Skeletal muscle tissue (tissue), 4 donors: ENCODE data around the gene CNST. TPM values are rescaled to one million over a fixed set of nuclear protein-coding genes. Genes with fewer than 3 reads are reported as not detected.
A peak's percentile ranks its signal among the peaks of the same experiment; 100 is the strongest.

ENCODE experiments used
- H3K27ac ChIP-seq: one replicate; pipeline ENCODE4 v1.7.0; 2013; ENCODE audit warnings: mild to moderate bottlenecking, low read depth, low read length, inconsistent platforms
- H3K27me3 ChIP-seq, 3 donors: one replicate each; pipeline ENCODE4 v1.7.0; 2013; ENCODE audit warnings: low read length in 3 of 3; ENCODE audit not compliant: control insufficient read depth in 3 of 3, insufficient read depth in 3 of 3
- H3K36me3 ChIP-seq, 3 donors: one replicate each; pipeline ENCODE4 v1.7.0; 2013; ENCODE audit warnings: low read length in 3 of 3; ENCODE audit not compliant: control insufficient read depth in 3 of 3, insufficient read depth in 3 of 3
- H3K4me1 ChIP-seq, 3 donors: one replicate each; pipeline ENCODE4 v1.7.0; 2013; ENCODE audit warnings: low read length in 3 of 3, mild to moderate bottlenecking in 3 of 3; ENCODE audit not compliant: control insufficient read depth in 3 of 3, insufficient read depth in 3 of 3
- H3K4me3 ChIP-seq, 3 donors: one replicate each; pipeline ENCODE4 v1.7.0; 2013; ENCODE audit warnings: low read length in 3 of 3
- H3K9ac ChIP-seq, 3 donors: one replicate each; pipeline ENCODE4 v1.7.0; 2013; ENCODE audit warnings: low read length in 3 of 3, mild to moderate bottlenecking in 3 of 3, moderate library complexity in 2 of 3, low read depth in 1 of 3
- H3K9me3 ChIP-seq, 3 donors: one replicate each; pipeline ENCODE4 v1.7.0; 2013; ENCODE audit warnings: low read length in 3 of 3; ENCODE audit not compliant: control insufficient read depth in 3 of 3
- total RNA-seq: library from RNA; depleted of rRNA; stranded (reverse); fragments of >200 nt; gene quantifications from one replicate; pipeline ENCODE4 v1.2.3, GENCODE V29; 2014
- donor health status: Osteomylitis.

CNST gene
- total RNA-seq, 1 donor from 2014 or later = 15.1 TPM

DNA sequence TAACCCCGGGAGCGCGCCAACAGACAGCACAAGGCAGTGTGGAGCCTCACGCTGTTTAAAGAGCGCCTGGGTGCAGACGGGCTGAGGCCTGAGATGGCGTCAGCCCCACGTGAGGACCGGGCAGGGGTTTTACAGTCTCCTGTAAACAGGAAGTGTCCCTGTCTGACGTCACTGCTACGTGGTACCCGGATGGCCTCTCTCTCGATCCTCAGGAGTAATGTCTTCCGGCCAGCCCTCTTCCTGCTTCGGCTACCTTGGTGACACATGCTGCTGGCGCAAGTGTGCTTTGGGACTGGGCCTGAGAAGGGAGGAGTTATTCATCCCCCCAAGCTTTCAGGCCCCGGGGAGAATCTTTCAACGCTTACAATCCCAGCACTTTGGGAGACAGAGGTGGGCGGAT is 41.2 kb downstream of the CNST start:
- no peaks in the 10 kb centered on the region for H3K27me3 ChIP-seq

DNA sequence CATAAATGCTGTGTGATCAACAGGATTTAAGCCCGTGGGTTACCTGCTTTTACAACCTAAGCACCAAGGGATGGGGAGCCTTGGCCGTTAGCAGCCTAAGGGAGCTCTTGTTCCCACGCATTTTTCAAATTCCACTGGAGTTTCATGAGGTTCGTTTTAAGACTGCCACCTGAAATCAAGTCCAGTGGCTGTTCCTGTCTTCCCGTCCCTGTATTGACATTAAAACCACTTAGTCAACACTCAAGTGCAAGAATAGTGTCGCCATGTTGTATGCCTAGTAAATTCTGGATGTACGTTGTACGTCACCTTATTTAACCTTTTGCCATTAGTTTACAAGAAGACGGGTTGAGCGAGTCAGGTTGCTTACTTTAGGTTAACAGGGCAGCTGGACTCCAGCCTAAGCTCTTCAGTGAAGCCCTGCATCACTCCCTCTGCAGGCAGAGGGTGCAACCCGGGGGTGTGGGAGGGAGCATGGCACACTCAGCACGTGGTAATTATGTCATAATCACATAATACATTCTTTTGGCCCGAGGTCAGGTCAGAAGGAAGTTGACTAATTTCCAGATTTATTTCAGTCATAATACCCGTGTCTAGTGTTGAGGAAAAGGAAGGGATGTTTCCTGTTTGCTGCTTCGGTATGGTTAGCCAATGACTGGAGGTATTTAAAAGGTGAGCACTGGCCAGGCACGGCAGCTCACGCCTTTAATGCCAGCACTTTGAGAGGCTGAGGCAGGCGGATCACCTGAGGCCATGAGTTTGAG is 42.5 kb downstream of the CNST start:
- Histone ChIP-seq H3K9me3 (no peaks in the 10 kb centered on the region), H3K36me3 (no peaks in the 10 kb centered on the region), H3K9ac (peak overlapping the region in 1 of 3 donors; percentile 35), H3K27ac (peak overlapping the region; percentile 54), H3K4me1 (peaks cover 6 to 16% (median 14%) of the 10 kb centered on the region in 3 donors), H3K27me3 (no peaks in the 10 kb centered on the region), H3K4me3 (peak overlapping the region; percentile 12 to 54 (median 30))

More for the DNA sequence above, 41.2 kb downstream of the CNST start:
- no peaks in the 10 kb centered on the region for H3K9me3 ChIP-seq
- no peaks in the 10 kb centered on the region for H3K36me3 ChIP-seq
- no peak overlapping the region for H3K9ac ChIP-seq
- no peak overlapping the region for H3K4me3 ChIP-seq
- peaks cover 6 to 16% (median 14%) of the 10 kb centered on the region in 3 donors for H3K4me1 ChIP-seq
- H3K27ac ChIP-seq = no peak overlapping the region

DNA sequence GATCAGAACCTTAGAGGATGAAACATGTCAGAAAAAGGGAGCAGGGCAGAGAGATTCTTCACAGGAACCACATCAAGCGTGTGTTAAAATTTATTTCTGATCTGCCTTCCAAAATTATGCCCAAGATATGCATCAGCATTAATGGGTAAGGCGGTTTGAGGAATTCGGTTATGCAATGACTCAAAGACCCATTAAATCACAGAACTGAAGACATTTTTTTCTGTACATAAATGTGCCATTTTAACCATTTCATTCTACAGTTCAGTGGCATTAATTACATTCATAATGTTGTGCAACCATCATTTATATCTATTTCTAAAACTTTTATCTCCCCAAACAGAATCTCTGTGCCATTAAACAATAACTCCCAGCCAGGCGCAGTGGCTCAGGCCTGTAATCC is 43.4 kb downstream of the CNST start:
- no peaks in the 10 kb centered on the region for H3K27me3 ChIP-seq
- H3K4me3 ChIP-seq = no peak overlapping the region
- peaks cover 6 to 16% (median 14%) of the 10 kb centered on the region in 3 donors for H3K4me1 ChIP-seq
- H3K27ac ChIP-seq = no peak overlapping the region
- H3K9ac ChIP-seq = no peak overlapping the region
- H3K9me3 ChIP-seq = no peaks in the 10 kb centered on the region
- H3K36me3 ChIP-seq = no peaks in the 10 kb centered on the region

DNA sequence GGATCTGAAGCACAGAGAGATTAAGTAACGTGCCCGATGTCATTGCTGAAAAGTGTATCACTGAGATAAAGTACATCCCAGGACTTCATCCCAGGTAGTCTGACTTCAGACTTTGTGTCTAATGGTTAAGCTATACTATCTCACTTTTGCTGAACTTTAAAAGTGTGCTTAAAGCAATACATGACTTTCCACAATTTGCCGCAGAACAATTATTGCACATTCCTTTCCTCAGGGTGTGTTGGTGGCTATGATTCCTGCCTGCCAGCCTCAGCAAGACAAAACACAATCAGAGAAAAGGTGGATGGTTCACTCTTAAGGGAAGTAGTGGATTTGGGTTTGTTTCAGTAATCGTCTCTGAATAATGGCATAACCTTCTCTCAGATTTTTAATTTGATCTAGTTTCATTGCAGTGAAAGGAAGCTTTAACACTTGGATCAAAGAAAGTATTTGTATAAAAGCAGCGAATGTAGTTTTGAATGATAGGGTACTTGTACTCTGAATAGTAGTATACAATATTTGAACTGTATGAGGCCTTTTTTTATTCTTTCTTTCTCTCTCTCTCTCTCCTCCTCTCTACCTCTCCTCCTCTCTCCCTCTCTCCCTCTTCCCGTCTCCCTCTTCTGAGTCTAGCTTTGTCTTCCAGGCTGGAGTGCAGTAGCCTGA is 47.0 kb downstream of the CNST start:
- Histone ChIP-seq H3K27ac (no peak overlapping the region), H3K27me3 (no peaks in the 10 kb centered on the region), H3K4me3 (no peak overlapping the region), H3K4me1 (peaks cover 12 to 25% (median 21%) of the 10 kb centered on the region in 3 donors), H3K9me3 (no peaks in the 10 kb centered on the region), H3K9ac (peak overlapping the region in 1 of 3 donors; percentile 0), H3K36me3 (no peaks in the 10 kb centered on the region)

DNA sequence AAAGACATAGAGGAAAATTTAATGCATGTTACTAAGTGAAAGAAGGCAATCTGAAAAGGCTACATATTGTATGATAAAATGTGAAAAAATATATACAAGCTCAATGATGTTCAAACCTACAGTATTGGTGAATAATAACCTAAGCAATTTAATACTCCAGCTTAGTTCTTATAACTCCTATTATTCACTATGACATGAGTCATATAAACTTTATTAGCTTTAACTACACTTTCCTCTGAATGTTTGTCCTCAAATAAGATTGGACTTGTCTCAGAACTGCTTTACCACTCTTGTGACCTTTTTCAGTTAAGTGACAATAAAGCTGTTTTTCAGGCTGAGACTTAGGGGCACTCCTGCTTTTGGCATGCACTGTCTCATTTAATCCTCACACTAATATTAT is 50.9 kb downstream of the CNST start:
- Histone ChIP-seq H3K27me3 (no peaks in the 10 kb centered on the region), H3K4me3 (no peak overlapping the region), H3K36me3 (peaks cover 0 to 5% (median 0%) of the 10 kb centered on the region in 3 donors), H3K4me1 (peaks cover 7 to 9% (median 7%) of the 10 kb centered on the region in 3 donors), H3K9me3 (no peaks in the 10 kb centered on the region), H3K9ac (no peak overlapping the region), H3K27ac (peak overlapping the region; percentile 3)

DNA sequence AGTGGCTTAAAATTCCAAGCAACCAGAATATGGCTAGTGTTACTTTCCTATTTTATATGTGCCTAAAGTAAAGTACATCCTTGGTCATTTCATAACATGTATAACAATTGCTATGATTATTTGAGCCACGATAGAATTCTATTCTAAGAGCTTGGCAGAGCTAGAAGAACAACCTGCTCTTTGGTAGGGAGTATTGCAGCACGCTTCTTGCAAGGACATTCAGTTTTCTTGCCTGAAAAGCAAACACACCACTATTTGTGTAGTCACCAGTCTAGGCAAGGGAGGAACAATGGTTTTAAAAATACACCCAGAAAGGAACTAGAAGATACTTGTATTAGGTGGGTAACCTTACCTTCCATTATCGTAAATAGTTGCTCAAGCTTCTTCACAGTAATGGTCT is 51.5 kb downstream of the CNST start:
- H3K9ac ChIP-seq = no peak overlapping the region
- peaks cover 7 to 9% (median 7%) of the 10 kb centered on the region in 3 donors for H3K4me1 ChIP-seq
- H3K36me3 ChIP-seq = peaks cover 0 to 7% (median 0%) of the 10 kb centered on the region in 3 donors
- no peaks in the 10 kb centered on the region for H3K27me3 ChIP-seq
- H3K27ac ChIP-seq = peak overlapping the region; percentile 3
- peak overlapping the region in 1 of 3 donors; percentile 8 for H3K4me3 ChIP-seq
- H3K9me3 ChIP-seq = no peaks in the 10 kb centered on the region

DNA sequence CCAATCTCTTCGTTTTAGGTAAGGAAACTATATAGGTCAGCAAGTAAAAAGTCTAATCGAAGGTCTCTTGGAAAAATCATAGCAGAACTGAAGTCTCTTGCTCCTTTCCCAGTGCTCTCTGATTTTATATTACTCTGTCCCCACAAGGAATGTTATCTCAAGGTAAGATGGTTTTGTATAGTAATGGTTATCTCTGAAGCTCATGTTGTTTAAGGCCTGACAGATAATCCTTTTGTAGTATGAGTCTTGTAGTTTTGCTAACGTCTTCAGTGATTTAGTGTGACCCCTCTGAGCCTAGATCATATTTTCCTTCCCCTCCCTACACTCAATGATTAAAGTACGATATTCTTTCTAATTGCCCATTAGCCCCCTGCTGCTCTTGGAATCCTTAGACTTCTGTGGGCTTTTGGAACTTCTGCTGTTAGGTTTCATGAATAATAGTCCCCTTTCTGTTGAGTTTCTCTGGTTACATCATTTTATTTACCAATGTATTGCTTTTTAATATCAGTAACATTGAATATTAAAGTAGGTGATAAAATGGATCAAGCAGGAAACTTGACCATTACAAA is 52.1 kb downstream of the CNST start:
- Histone ChIP-seq H3K4me1 (peaks cover 7 to 9% (median 7%) of the 10 kb centered on the region in 3 donors), H3K4me3 (no peak overlapping the region)

DNA sequence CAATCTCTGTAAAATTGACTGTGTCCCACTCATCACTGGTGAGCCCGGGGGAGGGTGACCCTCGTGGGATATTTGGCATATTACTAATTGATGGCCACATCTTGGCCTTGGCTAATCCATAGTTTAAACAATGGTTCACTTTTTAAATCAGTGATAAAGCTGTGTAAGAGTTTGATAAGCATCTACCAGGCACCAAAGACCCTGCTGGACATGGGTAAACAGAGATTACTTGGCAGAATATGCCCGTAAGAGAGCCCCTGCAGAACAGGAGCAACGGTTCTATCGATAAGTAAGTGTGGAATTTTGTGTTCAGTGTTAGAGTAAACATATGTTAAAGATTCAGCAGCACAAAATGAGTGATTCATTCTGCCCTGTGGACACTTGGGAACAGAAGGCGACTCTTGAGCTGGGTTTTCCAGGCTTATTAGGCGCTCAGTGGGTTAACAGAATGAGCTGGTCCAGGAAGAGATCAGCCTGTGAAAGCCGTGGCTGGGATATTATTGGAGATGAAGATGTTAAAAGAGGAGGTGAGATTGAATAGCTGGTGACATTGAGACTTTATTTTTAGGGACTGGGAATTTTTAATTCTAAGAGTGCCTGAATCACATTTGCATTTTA is 55.9 kb downstream of the CNST start:
- Histone ChIP-seq H3K4me3 (no peak overlapping the region), H3K27ac (no peak overlapping the region), H3K9me3 (no peaks in the 10 kb centered on the region), H3K4me1 (peaks cover 3 to 6% (median 5%) of the 10 kb centered on the region in 3 donors), H3K36me3 (peaks cover 0 to 14% (median 1%) of the 10 kb centered on the region in 3 donors), H3K9ac (peak overlapping the region in 1 of 3 donors; percentile 14), H3K27me3 (no peaks in the 10 kb centered on the region)

More for the DNA sequence above, 52.1 kb downstream of the CNST start:
- Histone ChIP-seq H3K9ac (no peak overlapping the region), H3K27me3 (no peaks in the 10 kb centered on the region), H3K36me3 (peaks cover 0 to 7% (median 0%) of the 10 kb centered on the region in 3 donors), H3K9me3 (no peaks in the 10 kb centered on the region), H3K27ac (no peak overlapping the region)

DNA sequence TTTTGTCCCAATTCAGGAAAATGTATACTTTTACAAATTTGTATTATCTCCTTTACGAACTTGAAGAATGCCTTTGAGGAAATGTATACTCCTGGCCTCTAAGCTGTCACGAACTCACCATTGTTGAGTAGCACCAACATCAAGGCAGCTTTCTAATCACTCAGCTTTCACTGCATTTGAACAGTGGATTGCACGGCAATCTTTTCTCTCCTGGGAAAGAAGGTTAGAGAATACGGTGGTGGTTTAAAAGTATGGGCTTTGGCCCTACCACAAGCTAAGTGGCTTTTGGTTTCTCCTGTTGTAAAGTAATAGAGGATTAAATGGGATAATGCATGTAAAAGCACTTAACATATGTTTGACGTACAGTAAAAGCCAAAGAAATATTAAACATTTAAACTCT is 57.8 kb downstream of the CNST start:
- Histone ChIP-seq H3K9me3 (no peaks in the 10 kb centered on the region), H3K36me3 (peaks cover 0 to 19% (median 3%) of the 10 kb centered on the region in 3 donors), H3K4me1 (no peaks in the 10 kb centered on the region), H3K9ac (no peak overlapping the region), H3K27me3 (no peaks in the 10 kb centered on the region), H3K27ac (no peak overlapping the region), H3K4me3 (no peak overlapping the region)
